Fibroblast of lung (primary cell): Measurements from ENCODE around the gene PLAC8. TPM values are rescaled to one million over a fixed set of nuclear protein-coding genes. Genes with fewer than 3 reads are reported as not detected.
"Not testable (repeated sequence)": the region's sequence is repeated elsewhere in the genome, so short reads cannot be mapped to it uniquely, and the experiment has no call there.

Experiments
- DNase-seq, 2 donors: peaks; one replicate each; pipeline versions ENCODE4 v3.0.0 to v3.0.0-alpha.2; 2010; ENCODE audit warnings: low read depth in 2 of 2
- H2AFZ ChIP-seq: 2 replicates; pipeline ENCODE4 v1.5.1; 2012; ENCODE audit warnings: low read length, control low read depth, inconsistent platforms
- H3K27ac ChIP-seq: 2 replicates; pipeline ENCODE4 v1.5.1; 2011; ENCODE audit warnings: low read length, control low read depth; ENCODE audit not compliant: insufficient read depth
- H3K27me3 ChIP-seq: 2 replicates; pipeline ENCODE4 v1.5.1; 2011; ENCODE audit warnings: mild to moderate bottlenecking, low read length; ENCODE audit not compliant: control insufficient read depth, insufficient read depth
- H3K36me3 ChIP-seq: 2 replicates; pipeline ENCODE4 v1.5.1; 2011; ENCODE audit warnings: low read length; ENCODE audit not compliant: control insufficient read depth, insufficient read depth
- H3K4me1 ChIP-seq: 2 replicates; pipeline ENCODE4 v1.5.1; 2011; ENCODE audit warnings: low read length; ENCODE audit not compliant: control insufficient read depth, insufficient read depth; ENCODE audit errors: extremely low read depth
- H3K4me2 ChIP-seq: 2 replicates; pipeline ENCODE4 v1.5.1; 2011; ENCODE audit warnings: low read length, control low read depth; ENCODE audit not compliant: insufficient read depth; ENCODE audit errors: extremely low read depth
- H3K4me3 ChIP-seq, 4 experiments: fragments of 200-600 bp in 1 of 4; sonication (generic) in 1 of 4; replicated peaks in 1 of 4; 2 replicates each; pipeline ENCODE4 v1.5.1; 2011 to 2016; ENCODE audit warnings: low read length in 4 of 4, low read depth in 3 of 4, mild to moderate bottlenecking in 3 of 4, control low read depth in 2 of 4, inconsistent platforms in 1 of 4, mixed read lengths in 1 of 4; ENCODE audit not compliant: insufficient read depth in 1 of 4; ENCODE audit errors: control extremely low read depth in 1 of 4
- H3K79me2 ChIP-seq: 2 replicates; pipeline ENCODE4 v1.5.1; 2012; ENCODE audit warnings: mild to moderate bottlenecking, low read length, inconsistent platforms; ENCODE audit not compliant: control insufficient read depth, insufficient read depth
- H3K9ac ChIP-seq: 2 replicates; pipeline ENCODE4 v1.5.1; 2011; ENCODE audit warnings: mild to moderate bottlenecking, low read length, control low read depth; ENCODE audit not compliant: insufficient read depth
- H3K9me3 ChIP-seq: 2 replicates; pipeline ENCODE4 v1.5.1; 2012; ENCODE audit warnings: low read depth, low read length; ENCODE audit not compliant: control insufficient read depth, insufficient read depth
- H4K20me1 ChIP-seq: 2 replicates; pipeline ENCODE4 v1.5.1; 2011; ENCODE audit warnings: low read length; ENCODE audit not compliant: control insufficient read depth, insufficient read depth; ENCODE audit errors: extremely low read depth
- CTCF ChIP-seq, 2 donors: IDR thresholded peaks in 1 of 2; conservative IDR thresholded peaks in 1 of 2; 1 replicate in 1 of 2; 2 replicates in 1 of 2; pipeline ENCODE4 v1.5.1; 2011 to 2012; ENCODE audit warnings: low read length in 2 of 2, control low read depth in 1 of 2, inconsistent platforms in 1 of 2, low read depth in 1 of 2, mild to moderate bottlenecking in 1 of 2
- EZH2 ChIP-seq: IDR thresholded peaks from 2 replicates; pipeline ENCODE4 v1.5.1; 2012; ENCODE audit warnings: low read length, control low read depth, mild to moderate bottlenecking; ENCODE audit errors: missing control alignments
- polyA plus RNA-seq, 2 donors: library from polyadenylated mRNA; depleted of rRNA in 1 of 2; stranded (reverse) in 1 of 2; unstranded in 1 of 2; fragments of >200 nt; gene quantifications; 2 replicates each; pipeline ENCODE4 v1.2.1, GENCODE V29; 2011 to 2012; ENCODE audit warnings: missing spikeins in 1 of 2
- total RNA-seq: library from RNA; depleted of rRNA; stranded (reverse); fragments of >200 nt; gene quantifications from 2 replicates; pipeline ENCODE4 v1.2.1, GENCODE V29; 2014

PLAC8 gene
- total and polyA plus RNA-seq, 2 donors (not counting 1 experiment from before 2014, with no cell fraction given): 0.33 to 0.79 TPM

GRCh38 chr4:83112231-83112630, 2.3 kb downstream of the PLAC8 start:
- H3K27ac ChIP-seq: no peak overlapping the region
- H3K36me3 ChIP-seq: no peaks in the 10 kb centered on the region
- no peak overlapping the region for H3K9ac ChIP-seq
- no peaks in the 10 kb centered on the region for H4K20me1 ChIP-seq
- H3K27me3 ChIP-seq: no peaks in the 10 kb centered on the region
- H3K4me1 ChIP-seq: peaks cover 3% of the 10 kb centered on the region
- H3K79me2 ChIP-seq: no peaks in the 10 kb centered on the region
- TF ChIP-seq CTCF (conservative IDR thresholded peaks at IDR 0.05 in 1 of 2, IDR thresholded peaks at IDR 0.05 in 1 of 2; ENCODE audit: low read depth in 1 of 2, low read length in 2 of 2) (no peak), EZH2 (no peak)
- DNase-seq: no peak
- no peak overlapping the region for H3K4me2 ChIP-seq
- H2AFZ ChIP-seq: no peak overlapping the region
- no peak overlapping the region for H3K4me3 ChIP-seq
- H3K9me3 ChIP-seq: no peaks in the 10 kb centered on the region

GRCh38 chr4:83111751-83112141, 2.8 kb downstream of the PLAC8 start:
- H3K27ac ChIP-seq, H3K4me1 ChIP-seq, H3K4me2 ChIP-seq, H2AFZ ChIP-seq, H3K4me3 ChIP-seq, H3K9me3 ChIP-seq, H3K27me3 ChIP-seq, H3K9ac ChIP-seq, H3K36me3 ChIP-seq, H3K79me2 ChIP-seq, DNase-seq, H4K20me1 ChIP-seq: not testable (repeated sequence)

DNA sequence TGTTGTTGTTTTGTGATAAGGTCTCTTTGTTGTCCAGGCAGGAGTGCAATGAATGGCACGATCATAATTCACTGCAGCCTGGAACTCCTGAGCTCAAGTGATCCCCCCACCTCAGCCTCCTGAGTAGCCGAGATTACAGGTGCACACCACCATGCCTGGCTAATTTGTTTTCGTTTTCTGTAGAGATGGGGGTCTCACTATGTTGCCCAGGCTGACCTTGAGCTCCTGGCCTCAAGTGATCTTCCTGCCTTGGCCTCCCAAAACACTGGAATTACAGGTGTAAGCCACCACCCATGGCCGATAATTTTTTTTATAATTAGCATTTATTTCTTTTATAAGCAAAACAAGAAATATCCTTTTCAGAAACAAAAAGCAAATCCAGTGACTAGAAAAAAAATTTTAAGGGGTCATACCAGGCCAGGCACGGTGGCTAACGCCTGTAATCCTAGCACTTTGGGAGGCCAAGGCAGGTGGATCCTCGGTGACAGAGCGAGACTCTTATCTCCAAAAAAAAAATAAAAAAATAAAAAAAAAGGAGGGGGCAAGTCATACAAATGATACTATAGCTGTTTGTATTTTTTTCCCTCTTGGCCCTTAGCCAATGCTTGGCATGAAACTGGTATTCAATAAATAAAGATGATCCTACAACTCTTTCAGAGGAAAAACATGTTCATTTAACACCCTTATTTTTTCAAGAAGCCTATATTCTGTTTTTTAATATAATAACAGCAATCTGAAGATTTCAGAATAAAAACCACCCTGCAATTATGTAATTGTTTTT, 3.4 kb downstream of the PLAC8 start:
- Histone ChIP-seq H3K4me2 (no peak overlapping the region), H4K20me1 (no peaks in the 10 kb centered on the region), H3K9ac (no peak overlapping the region), H2AFZ (no peak overlapping the region), H3K27ac (no peak overlapping the region), H3K27me3 (no peaks in the 10 kb centered on the region), H3K36me3 (no peaks in the 10 kb centered on the region), H3K4me1 (peaks cover 3% of the 10 kb centered on the region), H3K4me3 (no peak overlapping the region), H3K79me2 (no peaks in the 10 kb centered on the region), H3K9me3 (no peaks in the 10 kb centered on the region)
- DNase-seq: no peak
- TF ChIP-seq EZH2 (no peak), CTCF (conservative IDR thresholded peaks at IDR 0.05 in 1 of 2, IDR thresholded peaks at IDR 0.05 in 1 of 2; ENCODE audit: low read depth in 1 of 2, low read length in 2 of 2) (no peak)
